GM12891 (cell line): ENCODE results near the gene ZNF467.

Source experiments
- POLR2A ChIP-seq: IDR thresholded peaks from 2 replicates; pipeline ENCODE4 v1.6.1; 2011; ENCODE audit warnings: low read depth, low read length, control low read depth
- POLR2AphosphoS5 ChIP-seq: IDR thresholded peaks from 2 replicates; pipeline ENCODE4 v1.6.1; 2011; ENCODE audit warnings: low read depth, low read length, control low read depth
- SPI1 ChIP-seq: IDR thresholded peaks from 2 replicates; pipeline ENCODE4 v1.6.1; 2011; ENCODE audit warnings: low read depth, low read length, control low read depth

DNA sequence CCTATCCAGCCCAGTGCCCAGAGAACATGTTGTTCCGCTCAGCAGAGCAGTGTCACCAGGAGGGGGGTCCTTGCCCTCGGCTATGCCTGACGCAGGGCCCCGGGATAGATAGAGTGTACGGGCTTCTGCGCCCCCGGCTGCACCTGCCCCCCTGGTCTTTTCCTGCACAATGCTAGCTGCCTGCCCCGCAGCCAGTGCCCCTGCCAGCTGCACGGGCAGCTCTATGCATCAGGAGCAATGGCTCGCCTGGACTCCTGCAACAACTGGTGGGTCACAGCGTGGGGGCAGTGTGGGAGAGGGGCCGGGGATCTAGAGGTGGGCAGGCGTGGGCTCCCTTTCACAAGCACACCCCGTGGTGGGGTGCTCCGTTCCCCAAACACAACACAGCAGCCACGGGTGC is 33.3 kb upstream of the ZNF467 start:
- TF ChIP-seq POLR2AphosphoS5 (no peak), POLR2A (no peak), SPI1 (no peak)
